ENCODE data around the gene ZNF701. TPM values are rescaled to one million over a fixed set of nuclear protein-coding genes. Genes with fewer than 3 reads are reported as not detected.

Gene ZNF701
- total and polyA plus RNA-seq, 4 donors = 5.8 to 28.9 (median 12.1) TPM

DNA sequence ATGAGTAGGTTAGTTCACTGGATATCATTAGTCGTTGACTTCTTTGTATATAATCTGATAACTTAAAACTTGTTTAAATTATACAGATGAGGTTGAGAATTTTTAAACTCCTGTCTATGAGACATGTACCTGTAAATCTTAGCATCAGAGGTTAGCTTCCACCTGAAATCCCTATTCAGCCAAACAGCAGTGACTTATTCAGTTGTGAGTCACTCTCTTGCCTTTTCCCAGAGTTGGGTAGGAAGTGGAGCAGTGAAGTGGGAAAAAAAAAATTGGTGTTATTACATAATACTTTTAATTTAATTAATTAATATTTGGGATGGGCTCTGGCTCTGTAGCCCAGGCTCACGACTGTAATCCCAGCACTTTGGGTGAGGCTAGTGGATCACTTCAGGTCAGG is 32.9 kb downstream of the ZNF701 start:
- Histone ChIP-seq H3K4me1 (ENCODE audit: control insufficient read depth in 5 of 5, insufficient read depth in 5 of 5, low read length in 5 of 5) (peaks cover 0 to 8% (median 6%) of the 10 kb centered on the region in 5 donors), H3K9ac (ENCODE audit: insufficient read depth in 1 of 2, low read length in 2 of 2) (no peak overlapping the region), H3K27me3 (ENCODE audit: control insufficient read depth in 3 of 3, insufficient read depth in 3 of 3, low read length in 2 of 3) (no peaks in the 10 kb centered on the region), H3K9me3 (ENCODE audit: control insufficient read depth in 4 of 4, insufficient read depth in 3 of 4, low read length in 3 of 4) (peaks cover 0 to 4% (median 0%) of the 10 kb centered on the region in 4 donors), H3K36me3 (ENCODE audit: control insufficient read depth in 4 of 4, insufficient read depth in 4 of 4, low read length in 4 of 4) (no peaks in the 10 kb centered on the region), H3K4me3 (no peak overlapping the region), H3K27ac (ENCODE audit: low read depth in 1 of 2, low read length in 1 of 2) (no peak overlapping the region)
- DNase-seq (no peak), ATAC-seq (ENCODE audit: insufficient read depth, low FRiP score) (no peak)
- TF ChIP-seq CTCF (IDR thresholded peaks at IDR 0.05; ENCODE audit: control extremely low read depth, extremely low read depth) = no peak
- WGBS, 2 donors = 82 to 95% methylated on average over 2 of the region's 2 CpGs

DNA sequence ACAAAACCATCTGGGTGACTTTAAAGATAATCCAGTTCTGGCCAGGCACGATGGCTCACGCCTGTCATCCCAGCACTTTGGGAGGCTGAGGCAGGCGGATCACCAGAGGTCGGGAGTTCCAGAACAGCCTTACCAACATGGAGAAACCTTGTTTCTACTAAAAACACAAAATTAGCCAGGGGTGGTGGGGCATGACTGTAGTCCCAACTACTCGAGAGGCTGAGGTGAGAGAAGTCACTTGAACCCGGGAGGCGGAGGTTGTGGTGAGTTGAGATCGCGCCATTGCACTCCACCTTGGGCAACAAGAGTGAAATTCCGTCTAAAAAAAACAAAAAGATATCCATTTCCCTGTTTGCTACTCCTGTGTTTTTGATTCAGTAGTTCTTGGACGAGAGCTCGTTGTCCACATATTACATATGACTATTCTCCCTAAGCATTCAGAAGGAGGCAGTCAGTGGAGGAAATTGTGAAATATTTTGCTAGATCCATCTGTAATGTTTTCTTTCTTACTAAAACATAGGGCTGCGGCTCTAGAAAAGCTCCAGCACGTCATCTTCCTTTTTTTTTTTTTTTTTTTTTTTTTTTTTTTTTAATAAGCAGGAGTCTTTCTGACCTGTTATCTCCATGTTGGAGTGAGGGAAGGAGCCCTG is 33.6 kb downstream of the ZNF701 start:
- no peak overlapping the region for H3K9ac ChIP-seq (ENCODE audit: insufficient read depth in 1 of 2, low read length in 2 of 2)
- H3K4me3 ChIP-seq = no peak overlapping the region
- H3K27me3 ChIP-seq (ENCODE audit: control insufficient read depth in 3 of 3, insufficient read depth in 3 of 3, low read length in 2 of 3) = no peaks in the 10 kb centered on the region
- peaks cover 0 to 3% (median 0%) of the 10 kb centered on the region in 4 donors for H3K36me3 ChIP-seq (ENCODE audit: control insufficient read depth in 4 of 4, insufficient read depth in 4 of 4, low read length in 4 of 4)
- H3K4me1 ChIP-seq (ENCODE audit: control insufficient read depth in 5 of 5, insufficient read depth in 5 of 5, low read length in 5 of 5) = peaks cover 0 to 8% (median 6%) of the 10 kb centered on the region in 5 donors
- DNase-seq (peak in 1 of 3 donors; percentile 23), ATAC-seq (ENCODE audit: insufficient read depth, low FRiP score) (no peak)
- H3K9me3 ChIP-seq (ENCODE audit: control insufficient read depth in 4 of 4, insufficient read depth in 3 of 4, low read length in 3 of 4) = peaks cover 0 to 4% (median 0%) of the 10 kb centered on the region in 4 donors
- no peak for TF ChIP-seq CTCF (IDR thresholded peaks at IDR 0.05; ENCODE audit: control extremely low read depth, extremely low read depth)
- WGBS, 2 donors = 71 to 75% methylated on average over 14 of the region's 14 CpGs
- no peak overlapping the region for H3K27ac ChIP-seq (ENCODE audit: low read depth in 1 of 2, low read length in 1 of 2)

GRCh38 chr19:52613299-52613906 is 43.3 kb downstream of the ZNF701 start:
- Histone ChIP-seq H3K27me3 (ENCODE audit: control insufficient read depth in 3 of 3, insufficient read depth in 3 of 3, low read length in 2 of 3) (no peaks in the 10 kb centered on the region), H3K9me3 (ENCODE audit: control insufficient read depth in 4 of 4, insufficient read depth in 3 of 4, low read length in 3 of 4) (peaks cover 0 to 18% (median 4%) of the 10 kb centered on the region in 4 donors), H3K36me3 (ENCODE audit: control insufficient read depth in 4 of 4, insufficient read depth in 4 of 4, low read length in 4 of 4) (peaks cover 18 to 41% (median 27%) of the 10 kb centered on the region in 4 donors), H3K4me3 (no peak overlapping the region), H3K9ac (ENCODE audit: insufficient read depth in 1 of 2, low read length in 2 of 2) (no peak overlapping the region), H3K27ac (ENCODE audit: low read depth in 1 of 2, low read length in 1 of 2) (no peak overlapping the region), H3K4me1 (ENCODE audit: control insufficient read depth in 5 of 5, insufficient read depth in 5 of 5, low read length in 5 of 5) (no peaks in the 10 kb centered on the region)
- DNase-seq (no peak), ATAC-seq (ENCODE audit: insufficient read depth, low FRiP score) (no peak)
- no peak for TF ChIP-seq CTCF (IDR thresholded peaks at IDR 0.05; ENCODE audit: control extremely low read depth, extremely low read depth)
- WGBS, 2 donors = 97 to 99% methylated on average over 5 of the region's 5 CpGs

Measured in lung (tissue), 12 donors.